GM19239 (cell line): ENCODE data around the gene LENEP.

Experiments used
- DNase-seq: peaks from one replicate; pipeline ENCODE4 v3.0.0; 2011; ENCODE audit warnings: low spot score; ENCODE audit not compliant: insufficient read length
- FAIRE-seq: peaks from 2 replicates; lab custom pipeline; 2011; peaks lifted over from hg19 to GRCh38; lab: Jason Lieb, UNC

Gene LENEP

DNA sequence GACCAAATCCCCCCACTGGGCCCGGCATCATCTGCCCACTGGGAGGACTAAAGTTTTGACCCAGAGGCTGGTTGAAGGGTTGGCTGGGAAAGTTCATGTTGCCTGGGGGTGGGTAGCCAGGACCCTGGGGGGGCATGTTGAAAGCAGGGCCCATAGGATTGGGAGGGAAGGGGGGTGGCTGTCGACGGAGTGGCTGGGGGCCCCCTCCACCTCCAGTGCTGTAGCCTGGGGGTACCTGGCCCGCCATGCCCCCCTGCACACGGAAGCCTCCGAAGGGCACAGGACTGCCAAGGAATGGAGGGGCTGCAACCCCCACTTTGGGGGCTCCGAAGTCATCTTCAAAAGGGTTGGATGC, 34.0 kb upstream of the LENEP start:
- DNase-seq (no peak), FAIRE-seq (no peak)

DNA sequence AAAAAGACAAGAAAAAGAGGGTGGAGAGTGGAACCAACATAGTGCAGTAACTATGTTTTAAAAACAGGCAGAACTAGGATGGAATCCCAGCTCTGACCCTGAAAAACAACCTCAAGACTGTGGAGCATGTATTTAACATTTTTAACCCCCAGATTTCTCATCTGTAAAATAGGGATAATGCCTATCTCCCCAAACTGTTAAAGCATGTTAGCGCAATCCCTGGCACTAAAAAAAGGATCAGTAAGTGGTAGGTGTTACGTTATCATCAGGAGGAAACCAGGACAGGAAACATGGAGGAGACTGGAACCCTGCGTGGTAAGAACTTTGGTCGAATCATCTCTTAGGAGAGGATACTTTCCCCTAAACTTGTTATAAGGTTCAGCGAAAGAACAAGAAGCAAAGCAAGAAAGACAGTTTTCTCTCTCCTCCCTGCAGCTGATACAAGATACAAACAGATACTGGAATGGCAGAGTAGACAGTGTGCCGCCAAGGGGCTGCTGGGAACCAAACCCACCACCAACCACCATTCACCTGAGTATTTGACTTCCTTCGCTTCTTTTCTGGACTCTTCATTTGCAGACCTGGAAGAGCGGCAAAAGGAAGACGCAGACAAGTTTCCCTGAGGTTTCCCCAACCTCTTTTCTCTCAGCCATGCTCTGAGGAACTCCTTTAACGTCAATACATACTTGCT, 32.8 kb upstream of the LENEP start:
- FAIRE-seq, result peak; percentile 42
- no peak for DNase-seq

DNA sequence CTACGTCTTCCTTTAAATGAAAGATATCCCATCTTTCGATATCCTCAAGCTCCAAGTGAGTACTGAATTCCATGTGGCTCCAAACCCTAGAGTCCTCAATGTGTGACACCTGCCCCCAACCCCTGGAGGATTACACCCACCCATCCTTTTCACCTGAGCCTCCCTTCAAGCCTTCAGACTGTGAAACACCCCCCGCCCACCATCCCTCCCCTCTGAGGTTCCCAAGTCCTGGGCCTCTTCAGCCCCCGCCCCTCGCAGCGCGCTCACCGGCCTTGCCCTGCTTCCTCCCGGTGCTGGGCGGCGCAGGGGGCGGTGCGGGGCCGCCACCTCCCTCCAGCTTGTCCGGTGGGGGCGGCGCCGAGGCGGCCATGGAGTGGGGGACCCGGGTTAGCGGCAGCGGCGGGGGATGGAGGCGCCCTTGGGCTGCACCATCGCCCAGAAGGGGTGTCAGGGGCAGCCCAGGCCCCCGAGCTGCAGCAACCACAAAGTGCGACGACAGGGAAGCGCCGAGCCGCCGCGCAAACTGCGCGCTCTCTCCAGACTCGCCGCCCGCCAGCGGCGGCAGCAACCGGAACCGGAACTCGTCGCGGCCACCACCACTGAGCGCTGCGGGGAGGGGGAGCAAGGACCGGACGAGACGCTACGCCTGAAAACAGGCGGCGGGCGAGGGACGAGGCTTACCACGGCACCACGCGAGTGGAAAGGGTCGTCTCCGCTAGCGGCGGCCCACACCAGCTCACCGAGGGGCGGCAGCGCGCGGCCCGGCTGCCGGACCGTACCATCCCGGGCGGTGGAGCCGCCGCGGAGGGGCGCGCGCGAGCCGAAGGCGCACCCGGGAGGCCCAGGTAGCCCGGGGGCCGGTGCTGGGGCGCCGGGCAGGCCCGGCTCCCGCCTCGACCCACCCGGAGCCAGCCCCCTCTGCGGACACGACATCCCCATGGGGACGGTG, 31.9 kb upstream of the LENEP start, which contains the start of gene PYGO2:
Gene PYGO2 (minus strand): TSS at position 576 of the 949 bp plus-strand sequence. CDS start 206 bp downstream, at position 370.
- FAIRE-seq, result no peak
- peak; percentile 84 for DNase-seq

DNA sequence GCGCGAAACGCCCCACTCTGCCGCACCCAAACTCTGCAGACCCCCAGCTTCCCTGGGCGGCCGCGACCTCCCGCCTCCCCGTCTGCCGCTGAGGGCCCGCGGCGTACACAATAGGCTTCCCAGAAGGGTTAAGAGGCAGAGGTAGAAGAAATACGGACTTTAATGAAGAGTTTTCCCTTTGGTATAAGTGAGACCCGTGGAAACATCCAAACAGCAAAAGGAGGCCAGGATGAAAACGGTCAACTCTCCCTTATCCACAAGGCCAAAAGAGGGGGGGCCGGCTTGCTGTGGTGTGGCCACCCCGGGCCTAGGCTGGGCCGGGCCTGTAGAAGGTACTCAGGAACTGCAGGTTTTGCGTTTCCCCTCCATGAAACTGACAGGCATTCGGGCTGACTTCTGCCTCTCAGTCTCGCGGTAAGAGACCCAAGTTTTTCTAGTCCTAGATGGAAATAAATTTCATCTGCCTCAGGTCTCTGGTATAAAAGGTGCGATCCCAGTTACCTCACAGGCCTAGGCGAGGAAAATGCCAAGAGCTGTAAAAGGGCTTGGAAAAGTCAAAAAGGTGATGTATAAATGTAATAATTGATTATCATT, 31.1 kb upstream of the LENEP start:
- FAIRE-seq (no peak), DNase-seq (no peak)

DNA sequence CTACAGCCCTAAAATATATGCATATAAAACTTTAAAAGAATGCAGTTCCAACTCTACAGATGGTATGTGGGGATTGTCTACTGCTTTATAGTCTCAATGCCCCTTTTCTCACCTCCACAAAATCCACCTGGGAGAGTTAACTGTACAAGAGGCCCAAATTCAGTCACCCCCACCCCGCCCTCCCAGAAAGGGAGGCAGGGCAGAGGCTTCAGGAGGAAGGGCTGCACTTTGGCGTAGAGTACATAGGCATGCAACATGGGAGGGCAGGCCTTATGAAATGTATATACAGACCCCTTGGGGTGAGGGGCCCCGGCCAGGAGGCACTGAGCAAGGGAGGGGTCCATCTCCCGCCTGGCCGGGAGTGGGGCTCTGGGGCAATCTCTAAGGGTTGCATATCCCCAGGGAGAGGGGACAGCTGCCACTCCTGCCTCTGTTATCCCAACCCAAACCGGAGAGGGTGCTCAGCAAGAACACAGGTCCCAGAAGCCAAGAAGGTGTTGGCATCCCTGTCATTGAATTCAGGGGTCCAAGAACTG, 30.5 kb upstream of the LENEP start:
- DNase-seq (no peak), FAIRE-seq (no peak)

GRCh38 chr1:154963643-154964042, 29.7 kb upstream of the LENEP start:
- DNase-seq (no peak), FAIRE-seq (no peak)

DNA sequence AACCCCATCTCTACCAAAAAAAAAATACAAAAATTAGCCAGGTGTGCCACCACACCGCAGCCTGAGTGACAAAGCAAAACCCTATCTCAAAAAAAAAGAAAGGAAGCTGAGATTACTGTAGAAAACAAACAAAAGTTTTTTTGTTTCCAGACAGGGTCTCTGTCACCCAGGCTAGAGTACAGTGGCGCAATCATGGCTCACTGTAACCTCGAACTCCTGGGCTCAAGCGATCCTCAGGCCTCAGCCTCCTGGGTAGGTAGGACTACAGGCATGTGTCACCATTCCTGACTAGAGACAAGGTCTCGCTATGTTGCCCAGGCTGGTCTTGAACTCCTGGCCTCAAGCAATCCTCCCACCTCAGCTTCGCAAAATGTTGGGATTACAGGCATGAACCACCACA, 29.0 kb upstream of the LENEP start:
- FAIRE-seq (no peak), DNase-seq (no peak)

- DNase-seq (no peak), FAIRE-seq (no peak)
Measured at GRCh38 chr1:154966111-154966510, 27.3 kb upstream of the LENEP start.

GRCh38 chr1:154967331-154967950, 25.9 kb upstream of the LENEP start:
- no peak for DNase-seq
- no peak for FAIRE-seq

DNA sequence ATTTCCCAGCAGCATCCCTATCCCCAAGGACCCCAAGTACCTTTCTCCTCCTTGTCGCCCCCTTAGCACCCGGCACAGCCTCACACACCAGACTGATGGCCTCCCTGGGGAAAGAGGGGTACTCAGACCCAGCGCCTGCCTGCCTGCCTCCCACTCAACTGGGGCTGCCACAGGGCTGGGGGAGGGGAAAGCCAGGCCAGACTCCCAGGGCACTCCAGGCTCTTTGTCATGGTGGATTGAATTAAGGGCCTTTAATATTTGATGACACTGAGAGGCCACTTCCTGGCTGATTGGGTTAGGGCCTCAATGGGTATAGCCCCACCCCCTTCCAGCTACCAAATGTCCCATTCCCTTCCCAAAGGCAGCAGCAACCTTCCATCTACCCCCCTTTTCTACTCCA, 24.7 kb upstream of the LENEP start:
- FAIRE-seq (no peak), DNase-seq (no peak)

GRCh38 chr1:154969246-154969645, 24.1 kb upstream of the LENEP start:
- DNase-seq (no peak), FAIRE-seq (no peak)

DNA sequence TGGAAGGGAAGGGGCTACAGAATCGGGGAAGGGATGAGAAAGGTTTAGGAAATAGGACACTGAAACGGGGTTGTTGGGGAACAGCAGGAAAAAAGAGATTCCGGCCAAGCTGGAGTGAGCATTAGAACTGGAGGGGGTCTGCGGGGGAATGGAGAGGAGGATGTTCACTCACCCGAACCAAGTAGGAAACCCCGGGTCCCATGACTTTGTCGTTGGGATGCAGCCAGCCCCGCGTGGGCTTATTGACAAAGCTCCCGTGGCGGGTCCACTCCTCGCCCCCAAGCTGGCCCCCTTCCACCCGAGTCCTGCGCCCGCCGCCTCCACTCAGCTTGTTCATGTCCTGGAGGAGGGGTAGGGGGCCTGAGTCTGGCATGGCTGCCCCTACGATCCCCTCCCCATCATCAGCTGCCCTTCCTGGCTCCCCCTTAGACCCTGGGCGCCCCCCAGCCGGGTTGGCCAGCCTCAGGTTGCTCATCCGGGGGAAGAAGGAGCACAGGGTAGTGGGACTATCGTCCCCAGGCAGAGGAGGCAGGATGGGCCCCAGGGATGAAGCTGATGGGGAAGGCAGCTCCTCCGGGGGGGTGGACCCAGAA, 23.4 kb upstream of the LENEP start:
- FAIRE-seq (no peak), DNase-seq (no peak)

GRCh38 chr1:154970631-154971340, 22.6 kb upstream of the LENEP start, which contains the start of gene SHC1:
SHC1 (minus strand) TSS chr1:154970747; CDS start chr1:154970526, 221 bp downstream.
- FAIRE-seq (no peak), DNase-seq (peak; percentile 30)

DNA sequence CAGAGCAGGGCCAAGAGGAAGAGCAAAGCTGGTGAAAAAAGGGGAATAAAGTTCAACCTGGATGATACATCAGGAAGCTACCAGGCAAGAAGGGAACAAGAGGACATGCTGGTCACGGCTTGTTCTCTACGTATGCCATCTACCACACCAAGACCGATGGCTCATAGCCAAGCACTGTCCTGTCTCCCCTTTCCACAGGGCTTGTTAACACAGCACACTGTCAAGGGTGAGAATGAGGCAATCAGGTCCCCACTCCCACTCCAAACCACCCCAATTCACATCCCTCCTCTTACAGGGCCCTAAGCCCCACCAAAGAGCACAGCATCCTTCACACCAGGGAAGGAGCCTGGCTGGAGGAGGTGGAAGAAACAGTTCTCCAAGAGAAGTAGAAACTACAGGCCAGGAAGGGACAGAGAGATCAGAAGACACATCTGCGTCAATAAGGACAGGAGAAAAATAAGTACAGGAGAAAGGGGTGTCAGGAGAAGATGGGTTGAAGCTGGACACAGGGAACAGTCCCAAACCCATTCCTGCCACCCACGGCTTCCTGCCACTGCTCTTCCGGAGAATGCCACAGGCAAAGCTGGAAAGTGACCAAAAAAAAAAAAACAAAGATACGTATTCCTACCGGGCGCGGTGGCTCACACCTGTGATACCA, 21.9 kb upstream of the LENEP start:
- DNase-seq (no peak), FAIRE-seq (no peak)

GRCh38 chr1:154972213-154972516, 21.2 kb upstream of the LENEP start:
- DNase-seq (no peak), FAIRE-seq (no peak)

- FAIRE-seq (no peak), DNase-seq (no peak)
Measured at GRCh38 chr1:154972517-154973343, 20.7 kb upstream of the LENEP start.

GRCh38 chr1:154973344-154974101, 19.9 kb upstream of the LENEP start:
- DNase-seq, result peak; percentile 84
- FAIRE-seq, result no peak
